Measurements from ENCODE around the gene HOXA9.

Gene HOXA9

GRCh38 chr7:27156508-27156898 is 8.8 kb downstream of the HOXA9 start, which contains the start of gene HOXA7 (continued):
- no peak for TF ChIP-seq ZSCAN5A (tag by site-specific recombination; IDR thresholded peaks at IDR 0.05)
- no peak for TF ChIP-seq ZNF223 (tag by site-specific recombination; IDR thresholded peaks at IDR 0.05)
- no peak for TF ChIP-seq AEBP2 (tag by site-specific recombination; IDR thresholded peaks at IDR 0.05; ENCODE audit: borderline replicate concordance)
- no peak for TF ChIP-seq ZNF560 (tag by site-specific recombination; IDR thresholded peaks at IDR 0.05; ENCODE audit: borderline replicate concordance)
- no peak for TF ChIP-seq ZNF621 (tag by site-specific recombination; IDR thresholded peaks at IDR 0.05)
- no peak for TF ChIP-seq ZNF555 (tag by site-specific recombination; conservative IDR thresholded peaks at IDR 0.05)
- no peak for TF ChIP-seq IKZF3 (tag by site-specific recombination; IDR thresholded peaks at IDR 0.05)
- TF ChIP-seq ZNF449 (tag by site-specific recombination; IDR thresholded peaks at IDR 0.05) = peak; percentile 66
- no peak for TF ChIP-seq ZNF660 (tag by site-specific recombination; IDR thresholded peaks at IDR 0.05)
- TF ChIP-seq ZNF513 (tag by site-specific recombination; IDR thresholded peaks at IDR 0.05) = no peak
- no peak for TF ChIP-seq KLF8 (tag by site-specific recombination; IDR thresholded peaks at IDR 0.05)
- no peak for TF ChIP-seq ZNF629 (tag by site-specific recombination; IDR thresholded peaks at IDR 0.05)
- no peak for TF ChIP-seq ZNF658 (tag by site-specific recombination; IDR thresholded peaks at IDR 0.05)
- TF ChIP-seq ZNF488 (tag by site-specific recombination; IDR thresholded peaks at IDR 0.05) = no peak
- no peak for TF ChIP-seq ZNF174 (tag by site-specific recombination; IDR thresholded peaks at IDR 0.05)
- TF ChIP-seq REPIN1 (tag by site-specific recombination; IDR thresholded peaks at IDR 0.05; ENCODE audit: low read depth) = no peak
- no peak for TF ChIP-seq ZNF140 (tag by site-specific recombination; IDR thresholded peaks at IDR 0.05)
- TF ChIP-seq ZNF548 (tag by site-specific recombination; IDR thresholded peaks at IDR 0.05) = no peak
- TF ChIP-seq ZNF521 (tag by site-specific recombination; IDR thresholded peaks at IDR 0.05) = no peak
- TF ChIP-seq ZNF362 (tag by site-specific recombination; IDR thresholded peaks at IDR 0.05) = no peak
- TF ChIP-seq ZNF530 (tag by site-specific recombination; IDR thresholded peaks at IDR 0.05; ENCODE audit: low read depth) = no peak
- no peak; the same call in 1 of the 2 replicates for TF ChIP-seq ZFP37 (tag by site-specific recombination; IDR thresholded peaks at IDR 0.05)
- 0 out of 2 replicates have a peak, but pooled peaks have one; percentile 36 for TF ChIP-seq ZNF843 (tag by site-specific recombination; IDR thresholded peaks at IDR 0.05)
- no peak for TF ChIP-seq BCL11B (tag by site-specific recombination; IDR thresholded peaks at IDR 0.05; ENCODE audit: low read depth)
- no peak for TF ChIP-seq ZNF707 (tag by site-specific recombination; IDR thresholded peaks at IDR 0.05)
- TF ChIP-seq ZNF777 (tag by site-specific recombination; IDR thresholded peaks at IDR 0.05; ENCODE audit: borderline replicate concordance) = no peak
- TF ChIP-seq HOXD13 (CRISPR knock-in tag; IDR thresholded peaks at IDR 0.05; ENCODE audit: borderline replicate concordance) = no peak
- peak; percentile 49; the same call in 1 of the 2 replicates for TF ChIP-seq PRDM6 (tag by site-specific recombination; IDR thresholded peaks at IDR 0.05)
- no peak for TF ChIP-seq ZNF132 (tag by site-specific recombination; IDR thresholded peaks at IDR 0.05; ENCODE audit: borderline replicate concordance)
